ENCODE data around the gene RPE65.

DNA sequence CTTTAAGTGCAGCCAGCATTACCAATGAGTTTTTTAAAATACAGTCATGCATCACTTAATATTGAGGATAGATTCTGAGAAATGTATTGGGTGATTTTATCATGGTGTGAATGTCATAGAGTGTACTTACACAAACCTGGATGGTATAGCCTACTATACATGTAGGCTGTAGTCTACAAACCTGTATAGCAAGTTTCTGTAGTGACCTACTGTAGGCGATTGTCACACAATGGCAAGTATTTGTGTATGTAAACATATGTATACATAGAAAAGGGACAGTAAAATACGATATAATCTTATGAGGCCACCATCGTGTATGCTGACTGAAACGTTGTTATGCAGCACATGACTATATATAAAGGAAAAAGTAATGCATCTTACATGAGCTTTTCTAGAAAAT is 48.2 kb downstream of the RPE65 start:
- TF ChIP-seq, protein P1, sequence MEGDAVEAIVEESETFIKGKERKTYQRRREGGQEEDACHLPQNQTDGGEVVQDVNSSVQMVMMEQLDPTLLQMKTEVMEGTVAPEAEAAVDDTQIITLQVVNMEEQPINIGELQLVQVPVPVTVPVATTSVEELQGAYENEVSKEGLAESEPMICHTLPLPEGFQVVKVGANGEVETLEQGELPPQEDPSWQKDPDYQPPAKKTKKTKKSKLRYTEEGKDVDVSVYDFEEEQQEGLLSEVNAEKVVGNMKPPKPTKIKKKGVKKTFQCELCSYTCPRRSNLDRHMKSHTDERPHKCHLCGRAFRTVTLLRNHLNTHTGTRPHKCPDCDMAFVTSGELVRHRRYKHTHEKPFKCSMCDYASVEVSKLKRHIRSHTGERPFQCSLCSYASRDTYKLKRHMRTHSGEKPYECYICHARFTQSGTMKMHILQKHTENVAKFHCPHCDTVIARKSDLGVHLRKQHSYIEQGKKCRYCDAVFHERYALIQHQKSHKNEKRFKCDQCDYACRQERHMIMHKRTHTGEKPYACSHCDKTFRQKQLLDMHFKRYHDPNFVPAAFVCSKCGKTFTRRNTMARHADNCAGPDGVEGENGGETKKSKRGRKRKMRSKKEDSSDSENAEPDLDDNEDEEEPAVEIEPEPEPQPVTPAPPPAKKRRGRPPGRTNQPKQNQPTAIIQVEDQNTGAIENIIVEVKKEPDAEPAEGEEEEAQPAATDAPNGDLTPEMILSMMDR (conservative IDR thresholded peaks at IDR 0.05) = no peak
- no peak for TF ChIP-seq EZH2 (IDR thresholded peaks at IDR 0.05; ENCODE audit: low read depth)
